A673 (cell line): ENCODE data around the gene HOXD8.

Source experiments
- EZH2 ChIP-seq: fragments of 200-600 bp; sonication (generic); IDR thresholded peaks from 2 replicates; pipeline ENCODE4 v1.6.1; 2017; ENCODE audit warnings: borderline replicate concordance, low read depth, mild to moderate bottlenecking, mixed read lengths, antibody characterized with exemption, low read length; ENCODE audit not compliant: poor library complexity, severe bottlenecking
- TF ChIP-seq, protein P1 (sequence below): fragments of 300-800, 200-600 bp; sonication (generic); conservative IDR thresholded peaks from 2 replicates; pipeline ENCODE4 v1.5.1; 2017; ENCODE audit warnings: low read depth, mild to moderate bottlenecking, antibody characterized with exemption, low read length, moderate library complexity, mixed read lengths

DNA sequence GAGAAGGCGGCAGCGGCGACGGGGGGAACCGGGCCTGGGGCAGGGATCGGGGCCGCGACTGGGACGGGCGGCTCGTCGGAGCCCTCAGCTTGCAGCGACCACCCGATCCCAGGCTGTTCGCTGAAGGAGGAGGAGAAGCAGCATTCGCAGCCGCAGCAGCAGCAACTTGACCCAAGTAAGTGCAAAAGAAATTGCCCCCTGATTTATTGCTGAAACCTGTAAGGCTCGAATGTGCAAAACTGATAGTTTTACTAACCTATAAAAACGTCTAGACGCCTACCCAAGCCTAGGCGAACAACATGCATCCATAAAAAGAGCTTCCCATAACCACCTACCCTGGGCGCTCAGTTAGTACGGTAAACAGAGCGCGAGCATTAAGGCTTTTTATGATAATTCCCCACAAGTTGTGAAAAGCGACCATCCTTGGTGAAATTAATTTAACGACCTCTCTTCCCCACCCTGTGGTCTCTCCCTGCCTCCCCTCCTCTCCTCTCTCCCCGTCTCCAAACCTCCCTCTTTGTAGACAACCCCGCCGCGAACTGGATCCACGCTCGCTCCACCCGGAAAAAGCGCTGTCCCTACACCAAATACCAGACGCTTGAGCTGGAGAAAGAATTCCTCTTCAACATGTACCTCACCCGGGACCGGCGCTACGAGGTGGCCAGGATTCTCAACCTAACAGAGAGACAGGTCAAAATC, 5.9 kb upstream of the HOXD8 start:
- TF ChIP-seq, protein P1, sequence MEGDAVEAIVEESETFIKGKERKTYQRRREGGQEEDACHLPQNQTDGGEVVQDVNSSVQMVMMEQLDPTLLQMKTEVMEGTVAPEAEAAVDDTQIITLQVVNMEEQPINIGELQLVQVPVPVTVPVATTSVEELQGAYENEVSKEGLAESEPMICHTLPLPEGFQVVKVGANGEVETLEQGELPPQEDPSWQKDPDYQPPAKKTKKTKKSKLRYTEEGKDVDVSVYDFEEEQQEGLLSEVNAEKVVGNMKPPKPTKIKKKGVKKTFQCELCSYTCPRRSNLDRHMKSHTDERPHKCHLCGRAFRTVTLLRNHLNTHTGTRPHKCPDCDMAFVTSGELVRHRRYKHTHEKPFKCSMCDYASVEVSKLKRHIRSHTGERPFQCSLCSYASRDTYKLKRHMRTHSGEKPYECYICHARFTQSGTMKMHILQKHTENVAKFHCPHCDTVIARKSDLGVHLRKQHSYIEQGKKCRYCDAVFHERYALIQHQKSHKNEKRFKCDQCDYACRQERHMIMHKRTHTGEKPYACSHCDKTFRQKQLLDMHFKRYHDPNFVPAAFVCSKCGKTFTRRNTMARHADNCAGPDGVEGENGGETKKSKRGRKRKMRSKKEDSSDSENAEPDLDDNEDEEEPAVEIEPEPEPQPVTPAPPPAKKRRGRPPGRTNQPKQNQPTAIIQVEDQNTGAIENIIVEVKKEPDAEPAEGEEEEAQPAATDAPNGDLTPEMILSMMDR, result no peak
- no peak for TF ChIP-seq EZH2
